ENCODE measurements around the gene USF2. TPM values are rescaled to one million over a fixed set of nuclear protein-coding genes. Genes with fewer than 3 reads are reported as not detected.

Gene USF2
- total RNA-seq, 1 experiment from 2014 or later, result 121 TPM

- intact Hi-C loops (cut with micrococcal nuclease; ENCODE audit: unreplicated experiment) (no loop called here), in situ Hi-C loops (cut with HindIII; ENCODE audit: low pct_unique_long_range_greater_than_20kb, low sequenced_read_pairs) (no loop called here)
- Histone ChIP-seq H3K9me3 (ENCODE audit: control insufficient read depth, insufficient read depth, low read depth, low read length) (no peaks in the 10 kb centered on the region), H3K4me3 (ENCODE audit: low read depth in 2 of 2, low read length in 2 of 2) (no peak overlapping the region), H3K27ac (ENCODE audit: low read length) (no peak overlapping the region), H3K36me3 (ENCODE audit: control insufficient read depth, insufficient read depth, low read length) (no peaks in the 10 kb centered on the region), H3K4me1 (ENCODE audit: control insufficient read depth, insufficient read depth, low read length) (no peaks in the 10 kb centered on the region), H3K27me3 (ENCODE audit: control insufficient read depth, insufficient read depth, low read length) (0 out of 2 replicates have a peak, but pooled peaks cover 2% of the 10 kb centered on the region)
- ChIA-PET POLR2A (no interaction called here), CTCF (no interaction called here)
- no peak for TF ChIP-seq CTCF (IDR thresholded peaks at IDR 0.05)
- no peak for TF ChIP-seq POLR2AphosphoS5 (IDR thresholded peaks at IDR 0.05; ENCODE audit: low read depth, low read length)
- TF ChIP-seq REST (IDR thresholded peaks at IDR 0.05; ENCODE audit: insufficient read depth in 1 of 2, low read depth in 2 of 2, low read length in 1 of 2), result no peak
- no peak for TF ChIP-seq SIN3A (IDR thresholded peaks at IDR 0.05; ENCODE audit: borderline replicate concordance, insufficient read depth, low read depth, low read length)
- TF ChIP-seq TCF7L2 (IDR thresholded peaks at IDR 0.05; ENCODE audit: low read depth, low read length), result no peak
- no TSS peak for BruUV-seq (replicated peaks)
- DNase-seq (ENCODE audit: low read depth, low spot score), result no peak
- no peak for ATAC-seq
Observed at GRCh38 chr19:35226748-35227147, 42.0 kb upstream of the USF2 start.

- Histone ChIP-seq H3K36me3 (ENCODE audit: control insufficient read depth, insufficient read depth, low read length) (no peaks in the 10 kb centered on the region), H3K9me3 (ENCODE audit: control insufficient read depth, insufficient read depth, low read depth, low read length) (no peaks in the 10 kb centered on the region), H3K27me3 (ENCODE audit: control insufficient read depth, insufficient read depth, low read length) (0 out of 2 replicates have a peak, but pooled peaks cover 2% of the 10 kb centered on the region), H3K4me3 (ENCODE audit: low read depth in 2 of 2, low read length in 2 of 2) (no peak within 1 kb of the TSS), H3K27ac (ENCODE audit: low read length) (no peak within 1 kb of the TSS), H3K4me1 (ENCODE audit: control insufficient read depth, insufficient read depth, low read length) (no peaks in the 10 kb centered on the region)
- CTCF ChIA-PET, result no interaction called here
- intact Hi-C loops (cut with micrococcal nuclease; ENCODE audit: unreplicated experiment), result no loop called here
- POLR2A ChIA-PET, result interaction anchor here (0.6 kb wide), 1 partner anchor 292 kb away, joined by 6 read pairs; no protein-coding TSS in a partner anchor
- DNase-seq (ENCODE audit: low read depth, low spot score) (no peak), ATAC-seq (no peak)
- TF ChIP-seq CTCF (IDR thresholded peaks at IDR 0.05) (no peak), POLR2AphosphoS5 (IDR thresholded peaks at IDR 0.05; ENCODE audit: low read depth, low read length) (no peak), SIN3A (IDR thresholded peaks at IDR 0.05; ENCODE audit: borderline replicate concordance, insufficient read depth, low read depth, low read length) (no peak), REST (IDR thresholded peaks at IDR 0.05; ENCODE audit: insufficient read depth in 1 of 2, low read depth in 2 of 2, low read length in 1 of 2) (no peak), TCF7L2 (IDR thresholded peaks at IDR 0.05; ENCODE audit: low read depth, low read length) (no peak)
- no TSS peak for BruUV-seq (replicated peaks)
- in situ Hi-C loops (cut with HindIII; ENCODE audit: low pct_unique_long_range_greater_than_20kb, low sequenced_read_pairs), result no loop called here
Observed at GRCh38 chr19:35228177-35228930, 40.4 kb upstream of the USF2 start, which contains the start of gene FAM187B. TSS of gene FAM187B (minus strand) at chr19:35228739. CDS start at chr19:35228680, 59 bp downstream.

Measured in Panc1 (cell line).